NCI-H2107 treated with DMSO at 0.1 percent for 48 hours (cell line): Measurements from ENCODE around the gene OLFM1.
"Not testable (repeated sequence)": the region's sequence is repeated elsewhere in the genome, so short reads cannot be mapped to it uniquely, and the experiment has no call there.

ENCODE experiments used
- DNase-seq: peaks from one replicate; lab custom pipeline; 2025; ENCODE audit not compliant: unreplicated experiment; lab: John Stamatoyannopoulos, UW

The OLFM1 gene

GRCh38 chr9:135150981-135151380, 63.5 kb downstream of the OLFM1 start:
- DNase-seq = no peak

- no peak for DNase-seq
Measured at GRCh38 chr9:135151757-135152613, 64.5 kb downstream of the OLFM1 start.

GRCh38 chr9:135152614-135153334, 65.3 kb downstream of the OLFM1 start:
- no peak for DNase-seq

GRCh38 chr9:135154050-135154615, 66.7 kb downstream of the OLFM1 start:
- DNase-seq = no peak

- DNase-seq = no peak
Measured at GRCh38 chr9:135155396-135155795, 67.9 kb downstream of the OLFM1 start.

GRCh38 chr9:135156525-135157510, 69.3 kb downstream of the OLFM1 start:
- DNase-seq = no peak

- no peak for DNase-seq
Measured at GRCh38 chr9:135157856-135158563, 70.5 kb downstream of the OLFM1 start.

- DNase-seq = no peak
Measured at GRCh38 chr9:135158564-135158937, 71.1 kb downstream of the OLFM1 start.

- DNase-seq = no peak
Measured at GRCh38 chr9:135159801-135160200, 72.3 kb downstream of the OLFM1 start.

- no peak for DNase-seq
Measured at GRCh38 chr9:135160862-135161261, 73.4 kb downstream of the OLFM1 start.

GRCh38 chr9:135162599-135162998, 75.1 kb downstream of the OLFM1 start:
- not testable (repeated sequence) for DNase-seq

GRCh38 chr9:135163023-135163780, 75.7 kb downstream of the OLFM1 start:
- no peak for DNase-seq

- DNase-seq = no peak
Measured at GRCh38 chr9:135164036-135164435, 76.6 kb downstream of the OLFM1 start.

GRCh38 chr9:135165003-135165711, 77.7 kb downstream of the OLFM1 start:
- DNase-seq = no peak

- DNase-seq = no peak
Measured at GRCh38 chr9:135165756-135166519, 78.5 kb downstream of the OLFM1 start.

GRCh38 chr9:135166565-135166964, 79.1 kb downstream of the OLFM1 start:
- no peak for DNase-seq

- DNase-seq = no peak
Measured at GRCh38 chr9:135167356-135167755, 79.9 kb downstream of the OLFM1 start.
